ENCODE results near the gene COQ10A. TPM values are rescaled to one million over a fixed set of nuclear protein-coding genes. Genes with fewer than 3 reads are reported as not detected.

The COQ10A gene
- total and polyA plus RNA-seq, 8 donors: 9.4 to 19.8 (median 13.9) TPM

- TF ChIP-seq CTCF (IDR thresholded peaks at IDR 0.05): no peak
- Histone ChIP-seq H3K27me3 (no peaks in the 10 kb centered on the region), H3K36me3 (peaks cover 3 to 100% of the 10 kb centered on the region in 2 donors), H3K9me3 (no peaks in the 10 kb centered on the region), H3K27ac (no peak overlapping the region), H3K4me3 (no peak overlapping the region), H3K4me1 (no peaks in the 10 kb centered on the region)
- ATAC-seq (no peak), DNase-seq (peak in 1 of 4 donors; percentile 42)
- intact Hi-C loops (cut with DNase I): no loop called here
Observed at GRCh38 chr12:56243731-56244181, 23.0 kb upstream of the COQ10A start.

GRCh38 chr12:56244494-56244893 lies 22.2 kb upstream of the COQ10A start:
- H3K36me3 ChIP-seq: peaks cover 4 to 100% of the 10 kb centered on the region in 2 donors
- intact Hi-C loops (cut with DNase I): no loop called here
- no peak for TF ChIP-seq CTCF (IDR thresholded peaks at IDR 0.05)

GRCh38 chr12:56247923-56248322 lies 18.8 kb upstream of the COQ10A start:
- no peaks in the 10 kb centered on the region for H3K4me1 ChIP-seq
- no peaks in the 10 kb centered on the region for H3K9me3 ChIP-seq
- DNase-seq (no peak), ATAC-seq (no peak)
- H3K27me3 ChIP-seq: no peaks in the 10 kb centered on the region
- intact Hi-C loops (cut with DNase I): no loop called here
- H3K27ac ChIP-seq: no peak overlapping the region
- H3K36me3 ChIP-seq: peaks cover 11 to 100% of the 10 kb centered on the region in 2 donors
- H3K4me3 ChIP-seq: no peak overlapping the region
- no peak for TF ChIP-seq CTCF (IDR thresholded peaks at IDR 0.05)

More at GRCh38 chr12:56244494-56244893, 22.2 kb upstream of the COQ10A start:
- DNase-seq (peak in 1 of 4 donors; percentile 50), ATAC-seq (no peak)
- Histone ChIP-seq H3K27me3 (no peaks in the 10 kb centered on the region), H3K9me3 (no peaks in the 10 kb centered on the region), H3K4me3 (no peak overlapping the region), H3K27ac (no peak overlapping the region), H3K4me1 (no peaks in the 10 kb centered on the region)

GRCh38 chr12:56248711-56249110 lies 18.0 kb upstream of the COQ10A start:
- peaks cover 11 to 100% of the 10 kb centered on the region in 2 donors for H3K36me3 ChIP-seq
- DNase-seq (peak in 1 of 4 donors; percentile 53), ATAC-seq (no peak)
- intact Hi-C loops (cut with DNase I): no loop called here
- H3K4me1 ChIP-seq: no peaks in the 10 kb centered on the region
- H3K9me3 ChIP-seq: no peaks in the 10 kb centered on the region
- H3K4me3 ChIP-seq: no peak overlapping the region
- H3K27ac ChIP-seq: no peak overlapping the region
- TF ChIP-seq CTCF (IDR thresholded peaks at IDR 0.05): no peak
- no peaks in the 10 kb centered on the region for H3K27me3 ChIP-seq

GRCh38 chr12:56252649-56253048 lies 14.1 kb upstream of the COQ10A start:
- intact Hi-C loops (cut with DNase I): no loop called here
- no peaks in the 10 kb centered on the region for H3K27me3 ChIP-seq
- peaks cover 16 to 20% of the 10 kb centered on the region in 2 donors for H3K4me1 ChIP-seq
- no peak for TF ChIP-seq CTCF (IDR thresholded peaks at IDR 0.05)
- ATAC-seq (no peak), DNase-seq (no peak)
- H3K9me3 ChIP-seq: no peaks in the 10 kb centered on the region
- H3K4me3 ChIP-seq: no peak overlapping the region
- H3K27ac ChIP-seq: no peak overlapping the region
- peaks cover 11 to 82% of the 10 kb centered on the region in 2 donors for H3K36me3 ChIP-seq
